Stimulated activated CD8-positive, alpha-beta memory T cell treated with anti-CD3 and anti-CD28 coated beads, Interleukin-15, amount 100 ng/mL, for 4 hours (primary cell): ENCODE results near the gene IFI44.

Experiments
- DNase-seq, 2 donors: peaks; one replicate each; pipeline ENCODE4 v3.0.0-alpha.2; 2020; ENCODE audit warnings: low read depth in 2 of 2

Gene IFI44, protein sequence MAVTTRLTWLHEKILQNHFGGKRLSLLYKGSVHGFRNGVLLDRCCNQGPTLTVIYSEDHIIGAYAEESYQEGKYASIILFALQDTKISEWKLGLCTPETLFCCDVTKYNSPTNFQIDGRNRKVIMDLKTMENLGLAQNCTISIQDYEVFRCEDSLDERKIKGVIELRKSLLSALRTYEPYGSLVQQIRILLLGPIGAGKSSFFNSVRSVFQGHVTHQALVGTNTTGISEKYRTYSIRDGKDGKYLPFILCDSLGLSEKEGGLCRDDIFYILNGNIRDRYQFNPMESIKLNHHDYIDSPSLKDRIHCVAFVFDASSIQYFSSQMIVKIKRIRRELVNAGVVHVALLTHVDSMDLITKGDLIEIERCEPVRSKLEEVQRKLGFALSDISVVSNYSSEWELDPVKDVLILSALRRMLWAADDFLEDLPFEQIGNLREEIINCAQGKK

GRCh38 chr1:78649628-78650027 lies at the start of gene IFI44:
Gene IFI44 (plus strand): TSS chr1:78649831. CDS start chr1:78650196, 365 bp downstream.
- peak; percentile 20 to 55 for DNase-seq

DNA sequence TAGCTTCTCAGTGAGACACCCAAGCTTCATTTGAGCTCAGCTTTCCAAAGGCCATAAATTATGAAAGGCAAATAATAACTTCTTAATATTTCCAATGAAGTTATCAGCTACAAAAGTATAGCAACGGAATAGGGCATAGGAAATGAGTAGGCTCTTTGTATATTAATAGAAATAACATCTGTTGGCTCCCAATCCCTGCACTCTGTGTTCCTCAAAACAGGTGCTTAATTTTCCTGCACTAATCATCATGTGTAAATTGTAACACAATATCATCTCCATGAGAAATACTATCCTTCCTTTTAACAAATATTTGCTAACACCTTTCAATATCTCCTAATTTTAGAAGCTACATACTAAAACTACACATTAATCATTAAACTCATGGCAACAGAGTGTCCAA lies 48.6 kb upstream of the IFI44 start:
- DNase-seq = no peak

DNA sequence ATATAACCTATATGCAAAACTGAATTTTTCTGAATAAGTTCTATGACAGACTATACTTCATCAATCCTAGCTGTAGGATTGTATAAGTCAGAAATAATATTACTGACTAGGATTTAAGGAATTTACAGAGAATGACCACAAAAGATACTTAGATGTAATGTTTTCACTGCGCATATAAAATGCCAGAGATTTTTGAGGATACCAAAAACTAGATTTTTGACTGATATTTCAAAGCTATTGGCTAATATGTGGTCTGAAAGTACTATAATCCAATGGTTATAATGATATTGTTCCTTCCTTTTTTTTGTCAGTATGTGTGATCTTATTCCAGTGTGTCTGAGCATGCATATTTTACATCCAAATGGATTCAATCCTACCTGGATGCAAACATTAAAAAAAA lies 46.4 kb upstream of the IFI44 start:
- no peak for DNase-seq

GRCh38 chr1:78604643-78605042 lies 45.0 kb upstream of the IFI44 start:
- no peak for DNase-seq

GRCh38 chr1:78606274-78606673 lies 43.4 kb upstream of the IFI44 start:
- no peak for DNase-seq

- no peak for DNase-seq
Observed at GRCh38 chr1:78607334-78607927, 42.2 kb upstream of the IFI44 start.

DNA sequence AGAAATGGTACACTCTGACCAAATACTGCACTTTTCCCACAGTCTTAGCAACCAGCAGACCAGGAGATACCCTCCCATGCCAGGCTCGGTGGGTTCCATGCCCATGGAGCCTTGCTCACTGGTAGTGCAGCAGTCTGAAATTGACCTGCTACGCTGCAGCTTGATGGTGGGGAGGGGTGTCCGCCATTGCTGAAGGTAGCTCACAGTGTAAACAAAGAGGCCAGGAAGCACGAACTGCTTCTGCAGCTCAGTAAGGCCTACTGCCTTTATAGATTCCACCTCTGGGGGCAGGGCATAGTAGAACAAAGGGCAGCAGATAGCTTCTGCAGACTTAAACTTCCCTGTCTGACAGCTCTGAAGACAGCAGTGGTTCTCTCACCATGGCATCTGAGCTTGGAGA lies 41.7 kb upstream of the IFI44 start:
- no peak for DNase-seq

DNA sequence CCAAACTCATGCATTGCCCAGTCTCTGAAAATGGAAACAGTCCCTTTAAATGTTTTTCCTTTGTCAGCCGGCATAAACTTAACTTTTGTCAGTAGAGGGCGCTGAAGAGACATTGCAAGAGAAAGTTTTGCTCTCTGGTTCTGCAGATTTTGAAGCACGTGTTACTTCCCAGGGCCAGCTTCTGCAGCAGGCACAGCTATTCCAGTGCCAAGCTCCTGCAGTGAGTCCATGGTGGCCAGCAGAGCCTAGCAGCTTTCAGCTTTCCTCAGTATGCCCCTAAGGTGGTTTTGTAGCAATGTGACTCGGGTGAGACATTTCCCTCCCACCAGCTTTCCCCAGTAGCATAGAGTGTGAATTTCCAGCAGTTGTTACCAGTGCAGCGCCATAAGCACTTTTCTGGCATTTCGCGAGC lies 32.0 kb upstream of the IFI44 start:
- peak in 1 of 2 donors; percentile 4 for DNase-seq

GRCh38 chr1:78619032-78619431 lies 30.6 kb upstream of the IFI44 start:
- no peak for DNase-seq

GRCh38 chr1:78619446-78619802 lies 30.2 kb upstream of the IFI44 start:
- no peak for DNase-seq

DNA sequence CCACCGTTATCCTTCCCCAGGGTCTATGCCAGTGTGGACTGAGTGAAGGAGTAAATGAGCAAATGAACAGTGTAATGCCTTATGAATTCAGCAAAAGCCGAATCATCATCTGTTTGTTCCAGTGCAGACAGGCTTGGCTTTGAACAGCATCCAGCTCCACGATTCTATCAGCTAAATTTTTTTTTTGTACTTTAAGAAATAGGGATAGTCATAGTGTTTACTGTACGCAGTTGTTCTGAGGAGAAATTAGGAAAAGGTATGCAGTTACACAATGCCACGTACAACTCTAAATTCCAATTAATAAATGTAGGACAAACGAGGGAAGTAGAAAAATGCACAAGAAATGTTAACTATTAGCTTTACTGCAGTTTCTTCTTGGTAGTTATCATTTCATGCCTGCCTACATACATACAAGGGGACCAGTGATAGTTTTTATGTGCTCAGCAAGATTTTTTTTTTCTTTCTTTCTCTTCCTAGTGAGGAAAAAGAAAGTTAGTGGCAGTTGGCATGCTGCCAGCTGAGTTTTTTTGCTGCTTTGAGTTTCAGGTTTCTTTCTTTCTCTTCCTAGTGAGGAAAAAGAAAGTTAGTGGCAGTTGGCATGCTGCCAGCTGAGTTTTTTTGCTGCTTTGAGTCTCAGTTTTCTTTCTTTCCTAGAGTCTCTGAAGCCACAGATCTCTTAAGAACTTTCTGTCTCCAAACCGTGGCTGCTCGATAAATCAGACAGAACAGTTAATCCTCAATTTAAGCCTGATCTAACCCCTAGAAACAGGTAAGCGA lies 29.6 kb upstream of the IFI44 start, which contains the start of gene IFI44L:
Gene IFI44L, plus strand, starts transcription at position 646 of the 777 bp plus-strand sequence. CDS start 7,468 bp downstream, outside the sequence.
- DNase-seq = peak; percentile 19 to 66

- no peak for DNase-seq
Observed at GRCh38 chr1:78620666-78621065, 29.0 kb upstream of the IFI44 start.

DNA sequence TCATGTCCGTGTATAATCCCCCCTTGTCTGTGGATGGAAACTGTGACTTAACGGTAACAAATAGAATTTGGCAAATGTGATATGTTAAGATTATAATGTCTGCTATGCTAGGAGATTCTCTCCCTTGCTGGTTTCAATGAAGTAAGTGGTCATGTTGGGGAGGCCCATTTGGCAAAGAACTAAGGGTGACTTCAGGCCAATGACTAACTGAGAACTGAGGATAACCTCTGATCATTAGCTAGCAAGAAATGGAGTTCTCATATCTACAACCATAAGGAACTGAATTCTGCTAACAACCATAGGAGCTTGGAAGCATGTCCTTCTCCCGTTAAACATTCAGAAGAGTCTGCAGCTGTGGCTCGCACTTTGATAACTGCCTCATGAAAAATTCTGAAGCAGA lies 27.1 kb upstream of the IFI44 start:
- DNase-seq = no peak

DNA sequence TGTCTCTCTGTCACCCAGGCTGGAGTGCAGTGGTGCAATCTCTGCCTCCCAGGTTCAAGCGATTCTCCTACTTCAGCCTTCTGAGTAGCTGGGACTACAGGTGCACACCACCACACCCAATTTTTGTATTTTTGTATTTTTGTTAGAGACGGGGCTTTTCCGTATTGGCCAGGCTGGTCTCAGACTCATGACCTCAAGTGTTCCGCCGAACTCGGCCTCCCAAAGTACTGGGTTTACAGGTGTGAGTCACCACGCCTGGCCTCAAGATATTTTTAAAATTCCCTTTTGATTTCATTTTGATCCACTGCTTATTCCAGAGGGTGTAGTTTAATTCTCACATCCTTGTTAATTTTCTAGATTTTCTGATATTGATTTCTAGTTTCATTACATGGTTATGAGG lies 25.6 kb upstream of the IFI44 start:
- no peak for DNase-seq

GRCh38 chr1:78627321-78627720 lies 22.3 kb upstream of the IFI44 start:
- no peak for DNase-seq

DNA sequence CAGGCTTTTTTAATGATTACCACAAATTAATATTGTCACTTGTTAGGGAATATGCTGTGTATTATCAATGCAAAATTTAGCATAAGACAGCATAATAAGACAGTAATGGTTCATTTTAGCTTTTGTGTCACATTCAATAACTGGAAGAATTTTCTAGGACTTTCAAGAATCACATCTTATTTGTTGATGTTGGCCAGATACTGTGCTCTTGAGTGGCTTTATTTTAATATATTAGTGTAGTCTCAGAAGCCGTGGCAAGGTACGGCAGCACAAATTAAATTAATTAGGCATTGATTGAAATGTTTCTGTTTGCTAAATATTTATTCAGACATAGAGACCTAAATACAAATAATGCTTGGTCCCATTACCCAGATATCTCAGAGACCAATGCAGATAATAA lies 19.0 kb upstream of the IFI44 start:
- no peak for DNase-seq

DNA sequence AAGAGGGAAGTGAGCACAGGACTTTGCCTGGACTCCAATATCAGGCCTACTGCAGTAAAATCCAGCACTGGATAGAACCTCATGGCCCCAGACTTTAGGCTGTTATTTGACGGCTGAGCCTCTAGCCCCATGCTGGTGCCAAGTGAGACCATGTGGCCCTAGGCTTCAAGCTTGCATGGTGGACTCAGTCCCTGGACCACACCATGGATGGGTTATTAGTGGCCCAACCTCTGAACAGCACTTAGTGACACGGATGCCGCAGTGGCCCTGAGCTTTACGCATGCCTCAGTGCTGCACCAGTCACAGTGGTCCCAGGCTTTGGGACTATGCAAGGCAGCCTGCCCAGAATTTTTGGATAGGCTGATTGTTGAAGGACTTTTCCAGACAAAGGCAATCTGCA lies 16.4 kb upstream of the IFI44 start:
- DNase-seq = no peak

- no peak for DNase-seq
Observed at GRCh38 chr1:78640462-78640861, 9.2 kb upstream of the IFI44 start.

DNA sequence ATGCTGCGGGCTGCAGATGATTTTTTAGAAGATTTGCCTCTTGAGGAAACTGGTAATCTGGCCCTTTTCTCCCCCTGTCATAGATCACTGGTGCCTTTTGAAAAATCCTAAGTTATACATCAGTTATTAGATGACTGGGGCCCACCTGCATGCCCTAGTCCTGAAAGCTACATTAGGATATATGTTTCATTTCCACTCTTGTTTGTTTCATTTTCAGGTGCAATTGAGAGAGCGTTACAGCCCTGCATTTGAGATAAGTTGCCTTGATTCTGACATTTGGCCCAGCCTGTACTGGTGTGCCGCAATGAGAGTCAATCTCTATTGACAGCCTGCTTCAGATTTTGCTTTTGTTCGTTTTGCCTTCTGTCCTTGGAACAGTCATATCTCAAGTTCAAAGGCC lies 8.1 kb upstream of the IFI44 start:
- DNase-seq = no peak

DNA sequence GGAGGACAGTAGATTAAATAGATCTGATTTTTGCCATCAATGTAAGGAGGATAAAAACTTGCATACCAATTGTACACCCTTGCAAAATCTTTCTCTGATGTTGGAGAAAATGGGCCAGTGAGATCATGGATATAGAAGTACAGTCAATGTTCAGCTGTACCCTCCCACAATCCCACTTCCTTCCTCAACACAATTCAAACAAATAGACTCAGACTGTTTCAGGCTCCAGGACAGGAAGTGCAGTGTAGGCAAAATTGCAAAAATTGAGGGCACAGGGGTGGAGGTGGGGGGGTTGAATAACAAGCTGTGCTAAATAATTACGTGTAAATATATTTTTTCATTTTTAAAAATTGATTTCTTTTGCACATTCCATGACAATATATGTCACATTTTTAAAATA lies 3.9 kb upstream of the IFI44 start:
- no peak for DNase-seq

DNA sequence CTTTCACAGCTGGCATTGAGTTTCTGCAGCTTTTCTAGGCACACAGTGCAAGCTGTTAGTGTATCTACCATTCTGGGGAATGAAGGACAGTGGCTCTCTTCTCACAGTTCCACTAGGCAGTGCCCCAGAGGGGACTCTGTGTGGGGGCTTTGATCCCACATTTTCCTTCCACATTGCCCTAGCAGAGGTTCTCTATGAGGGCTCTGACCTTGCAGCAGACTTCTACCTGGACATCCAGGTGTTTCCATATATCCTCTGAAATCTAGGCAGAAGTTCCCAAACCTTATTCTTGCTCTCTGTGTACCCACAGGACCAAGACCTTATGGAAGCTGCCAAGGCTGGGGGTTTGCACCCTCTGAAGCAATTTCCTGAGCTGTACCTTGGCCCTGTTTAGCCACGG lies 2.4 kb upstream of the IFI44 start:
- DNase-seq = no peak

- DNase-seq = no peak
Observed at GRCh38 chr1:78650114-78650660, 556 bp downstream of the IFI44 start.
